Fibroblast of pulmonary artery (primary cell): ENCODE measurements around the gene PPP3R1.
A peak's percentile ranks its signal among the peaks of the same experiment; 100 is the strongest.
"Not testable (repeated sequence)": the region's sequence is repeated elsewhere in the genome, so short reads cannot be mapped to it uniquely, and the experiment has no call there.

ENCODE experiments used
- DNase-seq: peaks from one replicate; pipeline ENCODE4 v3.0.0-alpha.2; 2010; ENCODE audit warnings: low read depth
- H3K4me3 ChIP-seq: replicated peaks from 2 replicates; pipeline ENCODE4 v1.5.1; 2011; ENCODE audit warnings: low read depth, mild to moderate bottlenecking, control low read depth, low read length, moderate library complexity
- CTCF ChIP-seq: IDR thresholded peaks from 2 replicates; pipeline ENCODE4 v1.5.1; 2011; ENCODE audit warnings: mild to moderate bottlenecking, control low read depth, low read length, inconsistent platforms; ENCODE audit errors: missing control alignments

The PPP3R1 gene

DNA sequence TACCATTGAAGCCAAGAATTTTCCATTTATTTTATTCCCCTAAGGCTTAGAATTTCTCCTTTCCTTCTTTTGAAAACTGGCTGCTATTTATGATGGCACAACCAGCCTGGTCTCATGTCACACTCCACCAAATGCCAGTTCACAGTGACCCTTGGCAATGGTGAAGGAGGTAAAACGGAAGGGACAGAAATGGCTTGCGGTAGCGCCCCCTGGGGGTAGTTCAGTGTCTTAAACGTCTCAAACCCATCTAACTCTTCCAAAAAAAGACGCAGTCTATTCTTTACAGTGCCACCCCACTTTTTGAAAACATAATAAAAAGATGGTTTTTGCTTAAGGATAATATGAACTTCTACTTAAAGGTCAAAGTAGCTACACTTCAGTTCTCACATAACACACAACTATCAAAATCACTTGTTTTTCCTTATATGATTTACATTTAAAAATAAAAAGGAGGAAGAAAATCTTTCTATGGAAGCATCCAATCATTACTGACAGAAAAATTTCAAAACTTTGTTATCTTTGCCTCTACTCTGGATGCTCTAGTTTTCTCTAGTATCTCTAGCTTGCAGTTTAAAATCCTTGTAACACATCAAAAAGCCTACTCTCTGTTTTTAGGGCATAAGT is 66.7 kb downstream of the PPP3R1 start:
- no peak overlapping the region for H3K4me3 ChIP-seq
- peak; percentile 65 for TF ChIP-seq CTCF
- DNase-seq = peak; percentile 57

GRCh38 chr2:68182902-68183301 is 69.4 kb downstream of the PPP3R1 start:
- TF ChIP-seq CTCF = no peak
- no peak for DNase-seq

GRCh38 chr2:68178954-68179627 is 73.2 kb downstream of the PPP3R1 start:
- TF ChIP-seq CTCF = no peak
- DNase-seq = no peak
- H3K4me3 ChIP-seq = no peak overlapping the region

More at GRCh38 chr2:68182902-68183301, 69.4 kb downstream of the PPP3R1 start:
- no peak overlapping the region for H3K4me3 ChIP-seq

DNA sequence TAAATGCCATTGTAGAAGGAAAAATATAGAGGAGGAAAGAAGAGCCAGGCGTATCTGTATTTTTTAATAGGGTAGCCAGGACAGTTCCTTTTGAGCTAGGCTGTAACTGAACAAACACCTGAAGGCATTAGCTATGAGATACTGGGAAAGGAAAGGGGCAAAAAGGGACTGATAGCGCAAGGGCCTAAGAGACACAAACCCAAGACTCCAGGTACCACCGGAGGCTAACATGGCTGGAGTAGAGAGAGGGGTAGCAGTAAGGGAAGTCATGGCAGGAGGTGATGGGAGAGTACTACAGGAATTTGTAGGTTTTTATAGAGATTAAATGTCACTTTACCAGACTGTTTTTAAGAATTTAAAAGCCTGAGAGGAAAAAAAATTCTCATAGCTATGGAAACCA is 73.9 kb downstream of the PPP3R1 start:
- TF ChIP-seq CTCF = no peak
- H3K4me3 ChIP-seq = no peak overlapping the region
- no peak for DNase-seq

DNA sequence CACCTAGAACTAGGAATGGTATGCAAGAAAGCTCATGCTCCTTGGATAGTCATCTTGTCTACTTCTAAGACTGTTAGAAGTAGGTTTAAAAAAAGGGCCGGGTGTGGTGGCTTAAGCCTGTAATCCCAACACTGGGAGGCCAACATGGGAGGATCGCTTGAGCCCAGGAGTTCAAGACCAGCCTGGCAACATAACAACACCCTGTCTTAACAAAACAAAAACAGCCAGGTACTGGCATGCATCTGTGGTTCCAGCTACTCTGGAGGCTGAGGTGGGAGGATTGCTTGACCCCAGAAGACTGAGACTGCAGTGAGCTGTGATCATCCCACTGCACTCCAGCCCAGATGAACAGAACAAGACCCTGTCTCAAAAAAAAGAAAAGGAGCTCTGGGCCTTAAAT is 74.8 kb downstream of the PPP3R1 start:
- TF ChIP-seq CTCF = no peak
- no peak for DNase-seq
- H3K4me3 ChIP-seq = no peak overlapping the region

DNA sequence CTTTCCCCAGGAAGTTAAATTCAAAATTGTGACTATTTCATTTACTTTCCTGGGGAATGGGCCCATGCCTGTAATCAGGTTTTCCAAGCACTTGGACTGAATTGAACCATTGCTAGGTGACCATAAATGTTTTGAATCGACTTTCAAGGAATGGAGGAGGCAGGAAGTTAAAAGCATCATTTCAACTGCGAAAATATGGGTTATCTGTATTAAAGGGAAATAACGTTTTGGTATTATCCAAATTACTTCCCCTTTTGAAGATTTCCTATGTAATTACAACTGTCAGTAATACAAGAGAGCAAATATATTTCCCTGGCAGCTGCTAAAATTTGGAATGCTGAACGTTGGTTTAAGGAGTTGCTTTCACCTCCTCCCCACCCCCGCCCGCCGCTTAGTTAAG is 75.7 kb downstream of the PPP3R1 start:
- DNase-seq = no peak
- no peak overlapping the region for H3K4me3 ChIP-seq
- no peak for TF ChIP-seq CTCF

GRCh38 chr2:68175210-68175609 is 77.1 kb downstream of the PPP3R1 start:
- not testable (repeated sequence) for H3K4me3 ChIP-seq, DNase-seq
